Activated CD4-positive, alpha-beta T cell treated with anti-CD3 and anti-CD28 coated beads, Interleukin-2, amount 50 U/mL, for 1 hour (primary cell): ENCODE results near the gene CYP19A1.

Source experiments
- DNase-seq: peaks from one replicate; pipeline ENCODE4 v3.0.0-alpha.2; 2020

Gene CYP19A1

DNA sequence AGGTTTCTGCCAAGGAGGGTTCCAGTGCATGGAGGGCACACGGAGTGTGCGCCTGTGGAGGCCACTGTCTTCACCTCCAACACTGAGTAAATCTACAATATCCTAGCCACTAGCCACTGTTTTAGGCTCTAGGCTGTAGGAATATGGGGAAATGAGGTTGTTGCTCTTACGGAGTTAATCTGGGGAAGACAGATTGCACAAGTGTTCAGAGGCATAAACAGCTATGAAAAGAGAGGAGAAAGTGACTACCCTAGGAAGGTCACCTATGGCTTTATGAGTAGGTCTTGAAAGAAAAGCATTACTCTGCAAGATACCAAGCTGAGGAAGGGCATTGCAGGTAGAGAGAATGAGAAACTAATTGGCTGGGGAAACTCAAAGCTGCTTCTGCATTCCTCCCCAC lies 85.7 kb downstream of the CYP19A1 start:
- DNase-seq: no peak

DNA sequence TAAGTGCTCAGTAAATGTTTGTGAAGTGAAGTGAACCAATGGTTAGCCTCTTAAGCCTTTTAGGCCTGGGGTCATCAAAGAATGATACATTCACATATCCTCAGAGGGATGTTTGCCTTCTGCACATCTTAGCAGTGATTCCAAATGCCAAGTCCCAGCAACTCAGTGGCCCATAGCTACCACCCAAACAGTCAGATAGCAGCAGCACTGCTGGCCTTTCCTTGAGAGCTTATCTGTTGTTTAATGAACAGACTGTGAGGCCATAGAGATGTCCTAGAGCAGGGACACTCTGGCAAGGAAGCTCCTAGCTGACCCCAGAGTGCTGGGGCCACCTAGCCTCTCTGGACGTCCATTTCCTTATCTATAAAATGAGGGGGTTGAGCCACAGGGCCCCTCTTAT lies 86.8 kb downstream of the CYP19A1 start:
- no peak for DNase-seq

DNA sequence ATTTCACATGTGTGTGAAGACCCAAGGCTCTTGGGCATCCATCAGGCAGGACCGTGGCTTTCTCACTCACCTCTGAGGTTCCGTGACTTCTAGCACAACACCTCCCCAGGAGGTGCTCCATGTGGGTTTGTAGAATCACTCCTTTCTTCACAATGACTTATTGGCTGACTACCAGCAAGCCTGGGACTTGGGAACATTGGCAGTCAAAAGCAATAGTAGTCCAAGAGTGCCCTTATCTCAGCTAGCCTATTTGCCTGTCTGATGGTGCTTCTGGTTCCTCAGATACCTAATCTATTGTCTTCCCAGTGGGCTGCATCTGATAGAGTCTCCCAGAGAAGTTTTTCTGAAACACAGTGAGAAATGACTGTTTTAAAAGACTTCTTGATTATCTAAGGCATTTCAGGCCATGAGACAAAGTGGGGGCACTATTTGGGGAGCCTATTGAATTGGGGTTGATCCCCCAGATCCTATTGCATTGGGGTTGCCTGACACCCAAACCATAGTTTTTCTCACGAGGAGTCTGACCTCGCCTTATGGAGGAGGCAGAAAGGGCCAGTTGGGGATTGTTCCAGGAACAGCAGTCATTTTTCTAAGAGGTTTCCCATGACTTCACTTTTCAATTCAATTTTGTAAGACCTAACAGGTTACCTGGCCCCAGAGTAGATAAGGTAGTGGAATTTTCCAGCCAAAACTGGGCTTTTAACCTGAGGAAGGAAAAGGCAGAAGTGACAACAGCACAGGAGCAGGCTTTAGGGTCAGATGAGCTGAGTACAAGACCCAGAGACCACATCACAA lies 88.0 kb downstream of the CYP19A1 start:
- DNase-seq: no peak

DNA sequence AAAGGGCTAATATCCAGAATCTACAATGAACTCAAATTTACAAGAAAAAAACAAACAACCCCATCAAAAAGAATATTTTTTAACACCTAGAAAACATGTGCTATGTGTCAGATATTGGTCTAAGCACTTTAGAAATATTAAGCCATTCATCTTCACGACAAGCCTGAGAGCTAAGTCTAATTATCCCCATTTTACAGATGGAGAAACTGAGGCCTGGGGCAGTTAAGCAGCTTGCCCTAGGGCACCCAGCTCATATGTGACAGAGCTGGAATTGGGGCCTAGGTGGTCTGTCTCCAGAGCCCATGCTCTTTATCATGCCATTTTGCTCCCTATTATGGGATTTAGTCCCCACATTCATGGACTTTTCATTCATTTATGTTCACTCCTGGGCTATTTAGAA lies 92.8 kb downstream of the CYP19A1 start:
- DNase-seq: no peak

DNA sequence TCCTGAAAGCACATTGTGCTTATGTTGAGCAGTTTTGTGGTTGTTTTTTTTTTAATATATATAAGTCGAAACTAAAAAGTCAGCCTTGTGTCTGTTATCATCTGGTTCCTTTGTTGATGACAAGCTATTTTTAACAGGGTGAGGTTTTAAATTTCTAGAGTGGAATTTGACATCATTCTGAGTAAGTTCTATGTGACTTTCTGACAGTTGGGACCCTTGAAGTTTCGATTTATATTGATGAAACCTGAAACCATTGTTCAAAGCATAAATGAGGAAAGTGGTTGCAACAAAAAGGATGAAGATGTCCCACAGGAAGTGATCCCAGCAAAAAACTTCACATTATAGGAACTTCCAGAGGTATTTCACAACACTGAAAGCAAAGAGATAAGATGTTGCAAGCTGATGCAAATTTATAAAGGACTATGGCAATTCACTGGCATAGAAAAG lies 94.0 kb downstream of the CYP19A1 start:
- no peak for DNase-seq

DNA sequence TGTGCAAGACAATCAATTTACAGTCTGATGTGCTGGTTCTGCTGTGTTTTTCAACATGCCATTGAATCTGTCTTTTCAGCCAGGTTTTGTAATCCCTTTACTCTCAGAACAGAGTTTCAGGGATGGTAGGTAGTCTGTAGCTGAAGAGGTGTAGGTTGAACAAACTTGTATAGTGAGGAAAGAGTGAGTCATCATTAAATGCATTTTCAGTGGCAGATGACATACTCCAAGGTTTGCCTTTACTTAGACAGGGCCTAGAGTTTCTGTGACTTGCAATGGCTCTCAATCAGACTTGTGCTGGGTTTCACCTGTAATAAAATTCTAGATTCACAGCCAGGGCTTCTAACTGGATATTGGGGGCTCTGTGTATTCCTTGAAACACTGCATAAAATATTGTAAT lies 94.6 kb downstream of the CYP19A1 start:
- no peak for DNase-seq

DNA sequence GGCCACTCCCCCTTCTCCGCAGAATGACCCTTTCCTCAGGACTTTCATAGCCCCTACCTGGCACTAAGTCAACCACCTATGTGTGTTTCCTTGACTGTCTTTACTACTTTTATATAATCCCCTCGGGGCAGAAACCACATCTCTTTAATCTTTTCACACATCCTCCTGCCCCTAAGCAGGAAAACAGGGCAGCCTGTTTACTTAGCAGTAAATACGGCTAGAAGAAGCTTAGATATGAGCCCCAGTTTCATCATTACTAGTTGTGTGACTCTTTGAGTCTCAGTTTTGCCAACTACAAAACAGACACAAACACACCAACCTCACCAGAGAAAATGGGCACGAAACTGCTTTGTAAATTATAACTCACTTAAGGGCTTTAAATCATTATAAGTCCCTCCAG lies 98.3 kb downstream of the CYP19A1 start:
- no peak for DNase-seq

DNA sequence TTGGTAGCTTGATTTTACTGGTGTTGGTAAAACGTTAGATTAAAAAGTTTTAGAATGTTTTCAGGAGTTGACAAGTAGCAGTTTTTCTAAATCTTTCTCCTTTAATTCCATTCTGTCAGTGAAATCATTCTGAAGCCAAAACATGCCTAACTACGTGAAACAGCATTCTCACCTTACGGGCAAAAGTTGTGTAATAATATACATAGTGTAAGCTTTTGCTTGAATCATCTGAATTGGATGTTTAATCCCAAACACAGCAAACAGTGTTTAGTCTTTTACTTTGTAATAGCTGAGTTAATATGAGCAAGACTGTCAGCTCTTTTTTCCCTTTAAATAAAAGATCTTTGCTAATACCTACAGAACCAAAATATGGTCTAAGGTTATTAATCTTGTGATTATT lies 100.6 kb downstream of the CYP19A1 start:
- DNase-seq: no peak

DNA sequence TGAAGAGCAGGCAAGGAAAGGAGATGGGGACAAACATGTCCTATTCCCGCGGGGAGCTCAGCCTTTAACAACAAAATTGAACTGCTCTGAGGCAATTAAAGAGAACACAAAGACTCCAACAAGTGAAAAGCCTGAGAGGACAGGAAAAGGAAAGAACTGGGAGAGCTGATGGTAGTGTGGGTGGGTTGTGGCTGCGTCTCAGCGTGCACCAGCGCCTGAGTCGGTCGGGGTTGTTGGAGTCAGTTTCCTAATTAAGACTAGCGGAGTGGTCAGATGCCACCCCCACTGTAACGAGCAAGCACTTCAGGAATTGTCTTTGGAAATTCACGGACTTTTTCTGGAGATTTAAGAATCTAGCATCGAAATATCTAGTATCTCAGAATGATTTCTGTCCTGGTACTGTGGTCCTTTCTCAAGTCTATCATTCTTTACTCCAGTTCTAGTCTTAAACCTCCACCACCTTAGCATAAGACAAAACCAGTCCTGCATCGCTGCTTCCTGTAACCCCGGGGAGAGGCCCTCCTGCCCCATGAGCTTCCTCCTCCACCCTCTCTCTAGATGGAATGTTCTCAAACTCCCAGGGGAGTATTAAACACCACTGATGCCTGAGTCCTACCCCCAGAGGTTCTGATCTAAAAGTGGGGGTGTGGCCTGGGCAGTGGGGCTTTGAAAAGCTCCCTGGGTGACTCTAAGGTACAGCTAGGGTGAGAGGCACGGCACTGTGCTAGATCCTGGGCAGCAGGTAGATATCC lies 104.0 kb downstream of the CYP19A1 start:
- no peak for DNase-seq

DNA sequence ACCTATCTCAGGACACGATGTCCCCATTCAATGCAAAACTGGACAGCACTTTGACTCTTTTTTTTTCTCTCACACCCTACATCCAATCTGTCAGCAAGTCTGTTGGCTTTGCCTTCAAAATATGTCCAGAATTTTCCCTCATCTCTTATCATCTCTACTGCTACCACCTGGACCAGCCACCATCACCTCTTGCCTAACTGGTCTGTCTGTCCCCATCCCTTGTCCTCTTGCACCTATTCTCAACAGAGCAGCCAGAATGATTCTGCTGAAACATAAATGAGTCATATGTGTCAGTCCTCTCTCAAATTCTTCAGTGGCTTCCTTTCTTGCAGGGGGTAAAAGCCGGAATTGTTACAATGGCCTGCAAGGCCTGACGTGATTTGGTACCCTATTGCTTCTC lies 105.8 kb downstream of the CYP19A1 start:
- no peak for DNase-seq

DNA sequence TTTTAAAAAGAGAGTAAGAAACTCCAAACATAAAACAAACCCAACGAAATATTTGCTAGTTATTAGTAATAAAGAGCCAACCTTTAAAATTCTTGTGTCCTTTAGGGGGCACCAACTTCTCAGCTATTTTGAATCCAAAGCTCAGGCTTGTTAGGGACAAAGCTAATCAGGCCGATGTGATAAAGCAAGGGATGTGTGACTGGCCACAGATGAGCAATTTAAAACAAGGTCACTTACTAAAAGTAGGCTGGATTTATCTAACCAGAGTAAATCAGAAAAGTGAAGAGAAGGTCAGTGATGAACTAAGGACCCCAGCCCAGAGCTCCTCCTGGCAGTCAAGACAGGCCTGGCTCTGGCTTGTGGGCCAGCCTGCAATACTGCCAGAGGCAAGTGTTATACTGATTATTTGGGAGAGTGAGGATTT lies 108.5 kb downstream of the CYP19A1 start:
- no peak for DNase-seq

DNA sequence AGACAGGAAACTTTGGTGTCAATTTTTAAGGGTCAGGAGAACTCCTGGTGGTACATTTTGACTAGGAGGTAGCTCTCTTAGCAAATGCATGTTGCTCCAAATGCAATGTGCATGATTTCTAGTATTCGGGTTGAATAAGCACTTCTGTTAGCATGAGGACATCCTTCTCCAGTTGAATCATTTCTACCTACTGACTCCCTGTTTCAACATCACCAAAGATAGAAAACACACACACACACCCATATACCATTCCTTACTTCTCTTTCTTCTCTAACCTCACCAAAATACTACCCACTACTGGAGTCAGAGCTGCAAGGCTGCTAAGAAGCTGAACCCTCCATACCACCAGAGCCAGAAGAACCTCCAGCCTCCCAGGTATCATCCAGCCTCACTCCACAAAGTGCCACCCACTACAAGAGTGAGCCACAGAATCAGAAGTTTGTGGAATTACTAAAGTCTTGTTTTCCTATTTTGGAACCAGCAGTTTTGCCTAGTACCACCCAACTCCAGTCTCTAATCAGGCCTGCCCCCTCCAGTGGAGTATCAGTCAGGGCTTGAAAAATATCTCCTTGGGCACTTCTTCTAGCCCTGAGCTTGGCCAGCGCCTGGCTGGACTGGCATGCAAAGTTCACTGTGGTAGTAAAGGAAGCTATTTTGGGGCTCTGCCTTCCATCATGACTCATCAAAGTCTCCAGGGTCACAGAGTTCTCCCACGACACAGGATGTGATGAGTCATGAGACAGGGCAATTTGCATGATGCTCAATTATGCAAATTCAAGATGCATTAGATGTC lies 110.3 kb downstream of the CYP19A1 start:
- DNase-seq: no peak

DNA sequence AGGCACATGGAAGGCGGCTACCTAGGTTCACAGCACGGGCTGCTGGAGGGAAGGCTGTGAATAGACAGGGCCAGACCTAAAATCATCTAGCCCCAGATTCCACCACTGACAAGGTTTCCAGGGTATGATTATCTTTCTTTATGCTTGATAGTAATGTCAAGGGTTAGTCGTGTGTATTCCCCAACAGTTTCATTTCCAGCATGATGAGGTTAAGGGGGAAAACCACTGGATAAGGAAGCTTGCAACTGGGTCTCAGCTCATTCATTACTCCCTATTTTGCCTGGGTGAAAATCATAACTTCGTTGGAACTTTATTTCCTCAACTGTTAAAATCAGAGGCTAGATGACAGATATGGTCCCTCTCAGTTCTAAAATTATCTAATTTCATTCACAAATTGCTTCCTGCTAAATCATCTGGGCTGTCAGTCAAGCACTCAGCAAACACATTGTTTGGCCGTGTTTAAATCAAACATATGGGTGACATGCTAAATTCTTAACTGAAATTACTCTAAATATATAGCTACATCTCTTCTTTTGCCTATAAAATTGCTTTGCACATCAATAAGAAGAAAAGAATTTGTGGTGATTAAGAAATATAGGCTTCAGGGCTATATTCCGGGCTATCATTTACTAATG lies 111.7 kb downstream of the CYP19A1 start:
- DNase-seq: no peak

DNA sequence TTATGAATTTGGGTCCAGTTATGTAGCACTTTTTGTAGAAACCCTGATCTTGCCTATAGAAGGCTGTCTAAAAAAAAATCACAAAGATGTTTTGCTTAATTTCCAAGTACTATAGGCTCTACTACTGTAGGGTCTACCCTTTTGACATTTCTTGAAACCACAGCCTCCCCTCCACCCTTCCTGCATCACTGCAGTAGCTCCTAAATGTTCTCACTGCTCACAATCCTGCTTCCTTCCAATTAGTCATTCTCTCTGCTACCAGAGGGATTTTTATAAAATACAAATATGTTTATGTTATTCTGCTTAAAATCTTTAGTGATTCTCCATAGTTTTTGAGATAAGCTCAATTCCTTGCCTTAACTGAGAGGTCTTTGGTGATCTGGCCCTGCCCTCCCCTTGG lies 114.0 kb downstream of the CYP19A1 start:
- no peak for DNase-seq

DNA sequence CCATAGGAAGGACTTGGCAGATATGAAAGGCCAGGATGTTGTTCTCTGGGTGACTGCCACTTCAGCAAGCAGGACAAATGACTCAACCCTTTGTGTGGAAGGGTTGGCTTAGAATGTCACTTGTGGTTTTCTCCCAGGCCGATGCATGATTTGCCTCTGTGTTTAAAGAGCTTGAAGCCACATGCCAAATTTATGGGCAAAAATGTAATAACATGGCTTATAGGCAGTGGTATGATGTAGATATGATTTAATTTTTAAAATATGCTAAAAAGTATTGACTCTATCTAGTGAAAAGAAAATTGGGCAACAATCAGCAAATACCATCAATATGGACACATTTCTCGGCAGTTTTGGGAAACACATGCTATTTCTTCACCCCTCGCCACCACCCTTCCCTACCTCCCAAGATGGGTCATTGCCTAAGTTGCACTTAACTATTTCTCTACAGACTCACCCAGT lies 114.6 kb downstream of the CYP19A1 start:
- DNase-seq: no peak

DNA sequence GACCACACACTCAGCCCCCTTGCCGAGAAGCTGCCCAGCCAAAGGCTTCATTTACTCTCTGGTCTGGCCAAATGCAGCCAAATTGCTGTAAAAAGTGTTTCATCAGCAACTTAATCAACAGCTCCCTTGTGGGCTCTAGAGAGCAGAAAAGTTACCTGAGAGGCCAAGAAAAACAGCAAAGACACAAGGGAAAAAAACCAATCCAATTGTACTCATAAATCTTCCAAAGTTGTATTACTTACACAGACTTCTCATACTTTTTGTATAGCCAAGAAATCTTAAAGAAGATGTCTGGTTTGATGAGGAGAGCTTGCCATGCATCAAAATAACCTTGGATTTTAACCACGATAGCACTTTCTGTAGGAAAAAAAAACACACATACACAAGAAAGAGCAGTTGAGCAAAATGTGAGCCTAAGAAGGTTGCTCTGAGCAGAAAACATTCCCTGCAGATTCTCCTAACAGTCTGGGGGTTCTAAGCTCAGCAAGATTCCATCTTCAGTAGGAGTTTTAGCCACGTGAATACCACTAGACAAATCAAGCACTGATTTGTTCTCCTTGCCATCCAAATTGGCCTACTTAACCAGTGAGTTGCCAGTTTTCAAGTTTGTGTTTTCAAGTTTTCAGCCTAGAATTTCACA lies 120.0 kb downstream of the CYP19A1 start:
- no peak for DNase-seq

DNA sequence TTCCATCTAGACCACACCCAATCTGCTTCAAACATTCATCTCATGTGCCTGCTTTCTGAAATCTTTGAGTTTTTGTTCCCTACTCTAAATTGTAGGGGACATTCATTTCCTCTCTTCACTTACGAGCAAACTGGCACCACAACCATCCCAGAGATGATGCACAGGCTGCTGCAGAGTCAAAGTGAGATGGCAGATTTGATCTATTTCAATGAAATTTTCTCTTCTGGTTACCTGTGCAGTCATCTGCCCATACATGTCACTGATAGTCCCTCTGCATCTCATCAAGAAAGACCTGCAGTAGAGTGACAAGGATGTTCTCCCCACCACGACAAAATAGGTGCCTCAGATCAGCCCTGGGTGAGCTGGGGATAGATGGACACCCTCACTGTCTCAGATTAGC lies 125.5 kb downstream of the CYP19A1 start:
- DNase-seq: no peak

DNA sequence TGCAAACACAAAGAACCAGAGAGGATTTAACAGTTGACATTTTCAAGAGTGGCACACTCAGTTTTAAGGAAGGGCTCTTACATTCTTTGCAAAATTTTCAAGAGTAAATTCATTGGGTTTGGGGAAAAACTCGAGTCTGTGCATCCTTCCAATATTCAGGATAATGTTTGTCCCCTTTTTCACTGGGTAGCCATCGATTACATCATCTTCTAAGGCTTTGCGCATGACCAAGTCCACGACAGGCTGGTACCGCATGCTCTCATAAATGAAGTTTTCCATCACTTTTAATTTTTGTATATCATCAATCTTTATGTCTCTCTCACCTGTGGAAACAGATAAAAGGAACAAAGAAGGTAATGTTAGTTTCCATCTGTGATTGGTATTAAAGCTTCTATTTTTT lies 126.2 kb downstream of the CYP19A1 start:
- DNase-seq: no peak

DNA sequence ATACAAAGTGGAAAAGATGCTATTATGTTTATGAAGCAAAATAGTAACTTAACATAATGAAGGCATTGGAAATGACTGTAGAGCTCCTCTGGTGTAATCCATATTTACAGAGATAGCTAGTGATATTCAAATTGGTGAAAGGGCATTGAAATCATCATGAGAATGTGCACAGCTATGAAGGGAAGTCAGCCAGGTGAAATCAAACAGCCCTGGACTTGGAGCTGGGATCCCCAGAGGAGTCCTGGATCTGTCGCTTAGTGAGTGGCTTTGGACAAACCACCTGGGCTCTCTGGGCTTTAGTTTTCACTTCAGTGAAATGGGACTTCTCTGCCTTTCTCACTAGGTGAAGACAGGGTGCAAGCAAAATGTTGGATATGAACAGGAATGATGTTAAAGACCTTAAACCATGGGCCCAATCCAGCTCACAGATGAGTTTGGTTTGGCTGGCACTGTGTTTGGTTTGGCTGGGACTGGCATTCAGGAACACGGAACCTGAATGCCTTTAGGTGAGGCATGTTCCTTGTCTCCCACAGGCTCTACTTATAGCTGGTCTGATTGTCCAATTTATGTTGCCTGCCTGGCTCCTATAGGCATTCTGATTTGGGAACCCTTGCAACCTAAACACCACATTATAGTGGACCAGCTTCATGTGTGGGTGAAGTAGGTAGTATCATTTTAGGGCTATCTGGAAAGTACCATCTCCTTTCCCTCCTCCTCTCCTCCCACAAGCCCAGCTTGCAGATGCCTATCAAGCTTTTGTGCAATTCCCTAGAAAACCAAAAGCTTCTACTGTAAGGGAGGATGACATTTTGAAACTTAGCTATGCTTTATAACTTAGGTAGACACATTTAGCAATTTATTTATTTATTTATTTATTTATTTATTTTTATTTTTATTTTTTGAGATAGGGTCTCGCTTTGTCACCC lies 133.1 kb downstream of the CYP19A1 start:
- DNase-seq: no peak

DNA sequence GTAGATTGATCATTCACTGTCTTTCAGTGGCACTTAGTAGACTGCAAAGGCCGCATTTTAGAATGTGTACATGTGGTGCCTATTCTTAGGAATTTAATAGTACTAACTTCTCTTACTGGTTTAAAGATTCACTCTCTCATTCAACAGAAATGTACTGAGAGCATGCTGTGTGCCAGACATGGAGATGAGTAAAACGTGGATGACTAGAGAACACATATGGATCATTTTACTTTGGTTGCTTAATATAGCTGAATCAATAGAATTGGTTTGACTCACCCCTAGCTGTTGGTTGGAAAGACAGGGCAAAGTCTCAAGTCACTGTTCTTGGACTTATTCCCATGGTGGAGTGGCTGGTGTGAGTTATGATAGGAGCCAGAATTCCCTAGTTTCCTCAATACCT lies 134.6 kb downstream of the CYP19A1 start:
- DNase-seq: no peak

DNA sequence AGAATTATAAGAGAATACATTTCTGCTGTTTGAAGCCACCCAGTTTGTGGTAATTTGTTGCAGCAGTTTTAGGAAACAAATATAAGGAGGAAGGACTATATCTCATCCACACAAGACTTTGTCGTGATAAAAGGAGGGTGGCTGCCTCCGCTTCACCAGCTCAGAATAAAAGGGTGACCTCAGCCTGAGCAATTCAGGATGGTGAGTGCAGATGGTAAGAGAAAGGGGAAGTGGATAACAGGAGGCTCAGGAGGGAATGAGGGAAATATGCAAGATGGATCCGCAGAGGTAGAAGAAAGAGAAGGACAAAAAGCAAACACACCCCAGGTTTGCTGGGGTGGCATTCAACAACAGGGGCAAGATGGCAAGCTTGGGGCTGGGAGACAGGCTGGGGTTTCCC lies 135.6 kb downstream of the CYP19A1 start:
- DNase-seq: no peak
